CD14-positive monocyte (primary cell): ENCODE results near the gene COLEC11. TPM values are rescaled to one million over a fixed set of nuclear protein-coding genes. Genes with fewer than 3 reads are reported as not detected.

ENCODE experiments used
- DNase-seq, 3 donors: peaks; one replicate each; pipeline ENCODE4 v3.0.0-alpha.2; 2011 to 2022
- H2AFZ ChIP-seq: 2 replicates; pipeline ENCODE4 v1.6.0; 2012; ENCODE audit warnings: mild to moderate bottlenecking, low read depth, low read length, inconsistent platforms; ENCODE audit not compliant: insufficient read depth, poor library complexity, severe bottlenecking
- H3K27ac ChIP-seq, 2 donors: 1 replicate in 1 of 2; 2 replicates in 1 of 2; pipeline ENCODE4 v1.5.1; 2012 to 2013; ENCODE audit warnings: low read length in 2 of 2, control low read depth in 1 of 2, inconsistent platforms in 1 of 2, low read depth in 1 of 2, mild to moderate bottlenecking in 1 of 2
- H3K27me3 ChIP-seq, 2 donors: one replicate each; pipeline versions ENCODE4 v1.6.0 to v1.6.1; 2011 to 2013; ENCODE audit warnings: low read length in 2 of 2; ENCODE audit not compliant: control insufficient read depth in 2 of 2, insufficient read depth in 2 of 2
- H3K36me3 ChIP-seq, 2 donors: replicated peaks in 1 of 2; 1 replicate in 1 of 2; 2 replicates in 1 of 2; pipeline versions ENCODE4 v1.5.1 to v1.6.1; 2012 to 2013; ENCODE audit warnings: low read length in 2 of 2, control low read depth in 1 of 2, inconsistent platforms in 1 of 2, mild to moderate bottlenecking in 1 of 2; ENCODE audit not compliant: insufficient read depth in 2 of 2, control insufficient read depth in 1 of 2
- H3K4me1 ChIP-seq, 2 donors: 1 replicate in 1 of 2; 2 replicates in 1 of 2; pipeline versions ENCODE4 v1.5.1 to v1.6.1; 2012 to 2013; ENCODE audit warnings: low read length in 2 of 2, control low read depth in 1 of 2, inconsistent platforms in 1 of 2, mild to moderate bottlenecking in 1 of 2, moderate library complexity in 1 of 2; ENCODE audit not compliant: insufficient read depth in 2 of 2, control insufficient read depth in 1 of 2
- H3K4me2 ChIP-seq: replicated peaks from 2 replicates; pipeline ENCODE3; 2012; ENCODE audit warnings: low read length, moderate library complexity, mild to moderate bottlenecking; ENCODE audit not compliant: poor library complexity, severe bottlenecking; ENCODE audit errors: extremely low read depth
- H3K4me3 ChIP-seq, 3 experiments: fragments of 200-600 bp in 1 of 3; sonication (generic) in 1 of 3; replicated peaks in 1 of 3; 1 replicate in 2 of 3; 2 replicates in 1 of 3; pipeline ENCODE4 v1.5.1; 2011 to 2013; ENCODE audit warnings: low read length in 3 of 3, mild to moderate bottlenecking in 3 of 3, control low read depth in 2 of 3, low read depth in 2 of 3, inconsistent platforms in 1 of 3, moderate library complexity in 1 of 3
- H3K79me2 ChIP-seq: 2 replicates; pipeline ENCODE4 v1.6.0; 2012; ENCODE audit warnings: mild to moderate bottlenecking, control low read depth, inconsistent platforms, low read length, moderate library complexity; ENCODE audit not compliant: insufficient read depth
- H3K9ac ChIP-seq: 2 replicates; pipeline ENCODE4 v1.6.0; 2017; ENCODE audit warnings: low read length, mild to moderate bottlenecking; ENCODE audit not compliant: insufficient read depth, poor library complexity, severe bottlenecking
- H3K9me3 ChIP-seq, 2 donors: replicated peaks in 1 of 2; 1 replicate in 1 of 2; 2 replicates in 1 of 2; pipeline versions ENCODE4 v1.5.1 to v1.6.1; 2012 to 2013; ENCODE audit warnings: low read length in 2 of 2, control low read depth in 1 of 2; ENCODE audit not compliant: control insufficient read depth in 1 of 2, insufficient read depth in 1 of 2
- H4K20me1 ChIP-seq: 2 replicates; pipeline ENCODE4 v1.6.0; 2012; ENCODE audit warnings: mild to moderate bottlenecking, low read length, control low read depth, moderate library complexity; ENCODE audit not compliant: insufficient read depth
- H3K27ac Mint-ChIP-seq, 7 donors: one replicate each; pipeline ENCODE4 v1.8.0; 2020; ENCODE audit warnings: mild to moderate bottlenecking in 7 of 7, mixed read lengths in 7 of 7, moderate library complexity in 6 of 7, inconsistent platforms in 2 of 7
- H3K27me3 Mint-ChIP-seq, 3 donors: one replicate each; pipeline ENCODE4 v1.8.0; 2021 to 2022; ENCODE audit warnings: low read depth in 3 of 3, mild to moderate bottlenecking in 3 of 3, mixed read lengths in 3 of 3, moderate library complexity in 3 of 3, inconsistent platforms in 1 of 3
- H3K36me3 Mint-ChIP-seq, 2 donors: one replicate each; pipeline ENCODE4 v1.8.0; 2020; ENCODE audit warnings: mixed read lengths in 2 of 2, inconsistent platforms in 1 of 2, mild to moderate bottlenecking in 1 of 2
- H3K4me1 Mint-ChIP-seq: one replicate; pipeline ENCODE4 v1.8.0; 2020; ENCODE audit warnings: mild to moderate bottlenecking, mixed read lengths
- H3K4me3 Mint-ChIP-seq, 2 donors: one replicate each; pipeline ENCODE4 v1.8.0; 2020; ENCODE audit warnings: mild to moderate bottlenecking in 2 of 2, mixed read lengths in 2 of 2, moderate library complexity in 1 of 2
- H3K9me3 Mint-ChIP-seq, 7 donors: one replicate each; pipeline ENCODE4 v1.8.0; 2020 to 2022; ENCODE audit warnings: mixed read lengths in 7 of 7, mild to moderate bottlenecking in 6 of 7, moderate library complexity in 6 of 7, inconsistent platforms in 2 of 7
- CTCF ChIP-seq: fragments of 200-600 bp; IDR thresholded peaks from one replicate; pipeline ENCODE4 v1.8.0; 2022; ENCODE audit warnings: antibody characterized with exemption, mild to moderate bottlenecking
- WGBS: methylation state at CpG from one replicate; pipeline ENCODE4 v1.1.5; 2013; ENCODE audit warnings: missing lambda C conversion rate; ENCODE audit not compliant: insufficient coverage; 5-methylcytosine and 5-hydroxymethylcytosine counted together
- intact Hi-C, 2 donors: fragments of 100-400 bp; cut with micrococcal nuclease; formaldehyde crosslinking; loops; one replicate each; pipeline versions ENCODE4 v1.15.0 to v1.15.1; 2023
- polyA plus RNA-seq, 3 donors: library from polyadenylated mRNA; depleted of rRNA in 1 of 3; unstranded in 2 of 3; stranded (reverse) in 1 of 3; fragments of 300-500 nt in 2 of 3; fragments of >200 nt in 1 of 3; fragmentation: Illumina TruSeq in 2 of 3; gene quantifications; 1 replicate in 2 of 3; 2 replicates in 1 of 3; pipeline ENCODE4 v1.2.3, GENCODE V29; 2012 to 2021

Gene COLEC11
- polyA plus RNA-seq, 3 donors, result not detected

GRCh38 chr2:3626118-3626811 lies 31.4 kb downstream of the COLEC11 start:
- Mint-ChIP-seq H3K4me1 (no peaks in the 10 kb centered on the region), H3K4me3 (no peak overlapping the region)

GRCh38 chr2:3626812-3627499 lies 32.0 kb downstream of the COLEC11 start:
- Mint-ChIP-seq H3K9me3 (peaks cover 0 to 2% (median 2%) of the 10 kb centered on the region in 7 donors), H3K36me3 (no peaks in the 10 kb centered on the region), H3K27ac (no peak overlapping the region), H3K4me3 (no peak overlapping the region), H3K4me1 (no peaks in the 10 kb centered on the region), H3K27me3 (peaks cover 0 to 6% (median 5%) of the 10 kb centered on the region in 3 donors)
- no peak overlapping the region for H3K27ac ChIP-seq
- H3K9me3 ChIP-seq, result peaks cover 0 to 4% of the 10 kb centered on the region in 2 donors
- no peaks in the 10 kb centered on the region for H3K36me3 ChIP-seq
- no peak for DNase-seq
- H3K79me2 ChIP-seq, result no peaks in the 10 kb centered on the region
- 93% methylated on average over 25 of the region's 25 CpGs for WGBS
- no peak overlapping the region for H2AFZ ChIP-seq
- intact Hi-C loops, result no loop called here
- H3K9ac ChIP-seq, result no peak overlapping the region
- TF ChIP-seq CTCF, result no peak
- H3K4me1 ChIP-seq, result no peaks in the 10 kb centered on the region
- no peak overlapping the region for H3K4me2 ChIP-seq
- no peaks in the 10 kb centered on the region for H4K20me1 ChIP-seq
- no peaks in the 10 kb centered on the region for H3K27me3 ChIP-seq
- H3K4me3 ChIP-seq, result no peak overlapping the region

More at GRCh38 chr2:3626118-3626811, 31.4 kb downstream of the COLEC11 start:
- no peak for TF ChIP-seq CTCF
- no peaks in the 10 kb centered on the region for H4K20me1 ChIP-seq
- intact Hi-C loops, result no loop called here
- H3K9ac ChIP-seq, result no peak overlapping the region
- WGBS, result 90% methylated on average over 9 of the region's 12 CpGs
- H3K27ac ChIP-seq, result no peak overlapping the region
- H3K4me1 ChIP-seq, result no peaks in the 10 kb centered on the region
- H3K27me3 ChIP-seq, result no peaks in the 10 kb centered on the region
- H3K4me3 ChIP-seq, result no peak overlapping the region
- no peaks in the 10 kb centered on the region for H3K36me3 ChIP-seq
- H2AFZ ChIP-seq, result no peak overlapping the region
- no peak overlapping the region for H3K4me2 ChIP-seq
- Mint-ChIP-seq H3K27me3 (peaks cover 0 to 6% (median 5%) of the 10 kb centered on the region in 3 donors), H3K27ac (no peak overlapping the region), H3K9me3 (peaks cover 0 to 6% (median 2%) of the 10 kb centered on the region in 7 donors), H3K36me3 (no peaks in the 10 kb centered on the region)
- no peaks in the 10 kb centered on the region for H3K79me2 ChIP-seq
- no peak for DNase-seq
- peaks cover 0 to 4% of the 10 kb centered on the region in 2 donors for H3K9me3 ChIP-seq
